ENCODE data around the gene CEP89.
"Not testable (repeated sequence)": the region's sequence is repeated elsewhere in the genome, so short reads cannot be mapped to it uniquely, and the experiment has no call there.

The CEP89 gene

DNA sequence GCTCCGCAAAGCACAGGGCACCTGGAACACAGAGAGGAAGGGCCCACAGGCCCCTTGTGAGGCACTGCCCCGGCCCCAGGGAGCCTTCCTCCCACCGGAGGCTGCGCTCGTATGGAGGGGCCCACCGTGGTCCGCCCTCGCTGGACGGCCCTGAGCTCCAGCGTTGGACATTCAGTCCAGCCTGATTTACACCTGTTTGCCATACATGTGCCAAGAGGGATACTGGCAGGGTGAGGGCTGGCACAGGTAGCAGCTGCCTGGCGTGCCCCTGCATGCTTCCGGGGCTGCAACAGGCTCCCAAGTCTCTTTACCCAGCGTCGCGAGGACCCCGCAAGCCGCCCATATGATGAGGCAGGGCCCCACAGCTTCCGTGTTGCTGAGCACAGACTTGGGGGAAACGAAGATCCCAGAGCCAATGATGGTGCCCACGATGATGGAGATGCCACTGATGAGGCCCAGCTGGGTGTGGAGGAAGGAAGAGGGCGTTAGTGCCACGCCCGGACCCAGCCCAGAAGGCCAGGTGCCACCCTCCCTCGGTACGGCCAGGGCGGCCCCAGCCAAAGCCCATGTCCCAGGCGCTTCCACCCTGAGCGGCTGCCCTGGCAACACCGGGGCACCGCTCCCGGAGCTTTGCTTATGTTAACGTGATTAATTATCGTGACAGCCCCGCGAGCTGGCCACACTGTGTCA is 107.3 kb downstream of the CEP89 start:
- in situ Hi-C loops (cut with HindIII; ENCODE audit: low pct_ligation_motif_present, low pct_unique_long_range_greater_than_20kb, low sequenced_read_pairs), result no loop called here
- no peak for DNase-seq

GRCh38 chr19:32863841-32864240 is 107.9 kb downstream of the CEP89 start:
- no peak for DNase-seq
- in situ Hi-C loops (cut with HindIII; ENCODE audit: low pct_ligation_motif_present, low pct_unique_long_range_greater_than_20kb, low sequenced_read_pairs), result no loop called here

DNA sequence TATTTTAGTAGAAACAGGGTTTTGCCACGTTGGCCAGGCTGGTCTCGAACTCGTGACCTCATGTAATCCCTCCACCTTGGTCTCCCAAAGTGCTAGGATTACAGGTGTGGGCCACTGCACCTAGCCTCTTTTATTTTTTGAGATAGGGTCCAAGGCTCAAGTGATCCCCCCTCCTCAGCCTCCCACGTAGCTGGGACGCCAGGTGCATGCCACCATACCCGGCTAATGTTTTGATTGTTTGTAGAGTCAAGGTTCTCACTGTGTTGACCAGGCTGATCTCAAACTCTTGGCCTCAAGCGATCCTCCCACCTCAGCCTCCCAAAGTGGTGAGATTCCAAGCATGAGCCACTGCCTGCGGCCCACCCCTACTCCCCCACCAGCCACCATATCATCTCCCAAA is 108.5 kb downstream of the CEP89 start:
- DNase-seq, result no peak
- in situ Hi-C loops (cut with HindIII; ENCODE audit: low pct_ligation_motif_present, low pct_unique_long_range_greater_than_20kb, low sequenced_read_pairs), result no loop called here

DNA sequence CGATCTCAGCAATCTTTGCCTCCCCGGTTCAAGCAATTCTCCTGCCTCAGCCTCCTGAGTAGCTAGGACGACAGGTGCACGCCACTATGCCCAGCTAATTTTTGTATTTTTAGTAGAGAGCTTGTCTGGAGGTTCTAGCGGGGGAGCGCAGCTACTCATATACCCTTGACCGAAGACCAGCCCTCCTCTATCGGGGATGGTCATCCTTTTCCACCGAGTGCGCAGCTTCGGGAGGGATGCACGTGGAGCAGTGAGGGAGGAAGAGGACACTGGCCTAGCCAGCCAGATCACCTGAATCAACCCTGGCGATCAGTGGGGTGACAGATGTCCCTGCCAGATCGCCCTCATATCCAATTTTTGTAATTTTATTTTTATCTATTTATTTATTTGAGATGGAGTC is 109.0 kb downstream of the CEP89 start:
- in situ Hi-C loops (cut with HindIII; ENCODE audit: low pct_ligation_motif_present, low pct_unique_long_range_greater_than_20kb, low sequenced_read_pairs), result no loop called here
- no peak for DNase-seq

- in situ Hi-C loops (cut with HindIII; ENCODE audit: low pct_ligation_motif_present, low pct_unique_long_range_greater_than_20kb, low sequenced_read_pairs), result no loop called here
- DNase-seq, result no peak
Observed at GRCh38 chr19:32862173-32862572, 109.6 kb downstream of the CEP89 start.

GRCh38 chr19:32861596-32861995 is 110.2 kb downstream of the CEP89 start:
- in situ Hi-C loops (cut with HindIII; ENCODE audit: low pct_ligation_motif_present, low pct_unique_long_range_greater_than_20kb, low sequenced_read_pairs), result no loop called here
- DNase-seq, result no peak

DNA sequence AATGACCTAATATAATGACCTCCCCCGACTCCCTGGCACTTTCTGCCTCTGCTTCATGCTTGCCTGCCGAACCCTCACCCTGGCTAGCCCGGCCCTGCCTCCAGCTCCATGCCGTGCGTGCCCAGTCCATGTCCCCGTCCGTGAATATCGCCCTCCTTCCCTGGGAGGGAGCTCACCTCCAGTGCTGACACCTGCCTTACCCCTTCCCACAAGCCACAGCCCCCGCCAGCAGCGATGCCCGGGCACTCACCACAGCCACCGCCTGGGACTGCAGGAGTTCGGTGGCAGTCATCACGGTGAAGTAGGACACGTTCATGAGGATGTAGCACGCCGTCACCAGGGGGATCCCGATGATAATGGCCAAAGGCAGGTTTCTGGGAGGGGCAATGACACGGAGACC is 112.2 kb downstream of the CEP89 start:
- in situ Hi-C loops (cut with HindIII; ENCODE audit: low pct_ligation_motif_present, low pct_unique_long_range_greater_than_20kb, low sequenced_read_pairs), result no loop called here
- no peak for DNase-seq

DNA sequence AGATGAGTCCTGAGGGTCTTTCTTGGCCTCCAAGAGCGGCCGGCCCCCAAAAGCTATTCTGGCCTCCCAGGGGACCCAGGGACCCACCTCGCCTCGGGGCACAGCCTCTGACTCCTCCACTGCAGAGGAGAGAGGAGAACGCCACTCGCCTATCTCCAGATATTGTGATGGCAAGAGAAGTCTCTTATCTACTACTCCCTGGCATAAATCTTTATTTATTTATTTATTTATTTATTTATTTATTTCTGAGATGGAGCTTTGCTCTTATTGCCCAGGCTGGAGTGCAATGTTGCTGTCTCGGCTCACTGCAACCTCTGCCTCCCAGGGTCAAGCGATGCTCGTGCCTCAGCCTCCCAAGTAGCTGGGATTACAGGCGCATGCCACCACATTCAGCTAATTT is 113.2 kb downstream of the CEP89 start:
- in situ Hi-C loops (cut with HindIII; ENCODE audit: low pct_ligation_motif_present, low pct_unique_long_range_greater_than_20kb, low sequenced_read_pairs), result no loop called here
- DNase-seq, result no peak

DNA sequence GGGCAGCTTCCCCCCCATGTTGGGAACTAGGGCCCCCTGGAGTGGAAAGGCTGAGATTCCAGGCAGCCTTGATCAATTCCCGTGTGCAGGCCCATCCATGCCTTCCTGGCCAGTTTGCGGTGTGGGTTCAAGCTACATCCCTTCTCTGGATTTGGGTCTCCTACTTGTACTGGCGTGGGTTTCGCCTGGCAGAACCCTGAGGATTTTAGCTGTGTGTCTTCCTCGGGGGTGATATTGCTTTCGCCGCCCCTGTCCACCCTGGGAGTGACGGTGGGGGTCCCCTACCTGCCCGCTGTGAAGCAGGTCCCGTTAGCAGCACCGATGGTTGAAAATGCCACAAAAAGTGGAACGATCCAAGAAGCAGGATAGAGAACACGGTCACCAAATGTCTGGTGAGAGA is 113.6 kb downstream of the CEP89 start:
- in situ Hi-C loops (cut with HindIII; ENCODE audit: low pct_ligation_motif_present, low pct_unique_long_range_greater_than_20kb, low sequenced_read_pairs), result no loop called here
- DNase-seq, result no peak

DNA sequence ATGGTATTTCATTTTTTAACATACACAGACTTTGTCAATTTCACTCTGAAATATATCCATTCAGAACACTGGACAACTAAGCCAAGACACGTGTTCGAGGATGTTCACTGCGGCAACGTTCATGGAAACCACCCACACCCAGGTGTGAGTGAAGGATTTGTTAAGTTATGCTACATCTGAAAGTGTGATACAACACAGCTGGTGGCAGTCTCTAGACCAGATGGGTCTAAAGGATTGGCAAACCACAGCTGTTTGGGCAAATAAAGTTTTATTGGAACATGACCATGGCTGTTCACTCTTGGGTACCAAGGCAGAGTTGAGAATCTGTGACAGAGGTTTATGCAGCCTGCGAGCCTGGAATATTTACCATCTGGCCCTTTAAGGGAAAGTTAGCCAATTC is 114.2 kb downstream of the CEP89 start:
- no peak for DNase-seq
- in situ Hi-C loops (cut with HindIII; ENCODE audit: low pct_ligation_motif_present, low pct_unique_long_range_greater_than_20kb, low sequenced_read_pairs), result no loop called here

GRCh38 chr19:32856818-32857217 is 114.9 kb downstream of the CEP89 start:
- in situ Hi-C loops (cut with HindIII; ENCODE audit: low pct_ligation_motif_present, low pct_unique_long_range_greater_than_20kb, low sequenced_read_pairs); DNase-seq: not testable (repeated sequence)

GRCh38 chr19:32852216-32852615 is 119.5 kb downstream of the CEP89 start:
- no peak for DNase-seq
- in situ Hi-C loops (cut with HindIII; ENCODE audit: low pct_ligation_motif_present, low pct_unique_long_range_greater_than_20kb, low sequenced_read_pairs), result no loop called here

GRCh38 chr19:32848035-32848434 is 123.7 kb downstream of the CEP89 start:
- DNase-seq; in situ Hi-C loops (cut with HindIII; ENCODE audit: low pct_ligation_motif_present, low pct_unique_long_range_greater_than_20kb, low sequenced_read_pairs): not testable (repeated sequence)

DNA sequence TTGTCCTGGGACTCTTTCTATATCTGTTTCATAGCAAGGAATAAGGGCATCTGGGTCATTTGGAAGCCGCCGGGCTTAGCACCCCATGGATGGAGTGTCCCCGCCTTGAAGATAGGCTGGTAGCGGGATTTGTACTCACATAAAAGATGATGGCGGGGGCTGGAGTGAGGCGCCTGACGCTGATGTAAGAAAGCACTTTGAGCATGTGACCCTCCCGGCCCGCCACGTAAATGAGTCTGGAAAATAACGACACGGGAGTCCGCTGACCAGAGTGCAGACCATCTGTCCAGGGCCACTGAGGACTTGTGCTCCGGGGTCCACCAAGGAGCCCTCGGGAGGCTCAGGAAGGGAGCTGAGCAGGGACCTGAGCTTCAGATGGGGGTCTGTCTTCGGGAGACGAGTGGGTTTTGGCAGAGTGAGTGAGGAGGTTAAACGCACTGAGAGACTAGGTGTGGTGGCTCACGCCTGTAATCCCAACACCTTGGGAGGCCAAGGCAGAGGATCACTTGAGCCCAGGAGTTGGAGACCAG is 128.0 kb downstream of the CEP89 start:
- in situ Hi-C loops (cut with HindIII; ENCODE audit: low pct_ligation_motif_present, low pct_unique_long_range_greater_than_20kb, low sequenced_read_pairs), result no loop called here
- DNase-seq, result no peak

GRCh38 chr19:32842061-32842460 is 129.7 kb downstream of the CEP89 start:
- in situ Hi-C loops (cut with HindIII; ENCODE audit: low pct_ligation_motif_present, low pct_unique_long_range_greater_than_20kb, low sequenced_read_pairs), result no loop called here
- DNase-seq, result no peak

DNA sequence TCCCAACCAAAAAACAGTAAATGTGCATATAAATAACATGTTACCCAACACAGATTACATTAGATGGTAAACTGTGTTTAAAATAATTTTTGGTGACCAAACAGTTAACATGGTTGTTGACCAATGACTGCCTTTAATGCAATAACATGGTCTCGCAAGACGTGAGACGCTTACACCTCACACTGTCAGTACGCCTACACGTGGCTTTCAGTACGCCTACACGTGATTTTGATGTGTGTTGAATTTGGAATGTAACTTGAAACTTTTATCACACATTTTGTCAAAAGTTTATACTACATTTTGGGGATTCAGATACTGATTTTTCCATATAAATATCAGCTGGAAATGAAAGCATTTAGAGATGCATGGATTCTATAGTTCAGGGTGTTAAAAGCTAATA is 134.2 kb downstream of the CEP89 start:
- in situ Hi-C loops (cut with HindIII; ENCODE audit: low pct_ligation_motif_present, low pct_unique_long_range_greater_than_20kb, low sequenced_read_pairs), result no loop called here
- DNase-seq, result no peak

DNA sequence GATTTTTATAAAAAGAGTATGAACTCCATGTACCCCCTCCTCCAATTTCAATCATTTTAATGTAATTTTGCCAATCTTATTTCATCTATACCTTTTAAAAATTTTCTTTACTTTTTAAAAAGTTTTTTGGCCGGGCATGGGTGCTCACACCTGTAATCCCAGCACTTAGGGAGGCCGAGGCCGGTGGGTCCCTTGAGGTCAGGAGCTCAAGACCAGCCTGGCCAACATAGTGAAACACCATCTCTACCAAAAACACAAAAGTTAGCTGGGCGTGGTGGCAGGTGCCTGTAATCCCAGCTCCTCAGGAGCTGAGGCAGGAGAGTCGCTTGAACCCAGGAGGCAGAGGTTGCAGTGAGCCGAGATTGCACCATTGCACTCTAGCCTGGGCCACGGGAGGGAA is 138.4 kb downstream of the CEP89 start:
- DNase-seq; in situ Hi-C loops (cut with HindIII; ENCODE audit: low pct_ligation_motif_present, low pct_unique_long_range_greater_than_20kb, low sequenced_read_pairs): not testable (repeated sequence)

- DNase-seq; in situ Hi-C loops (cut with HindIII; ENCODE audit: low pct_ligation_motif_present, low pct_unique_long_range_greater_than_20kb, low sequenced_read_pairs): not testable (repeated sequence)
Observed at GRCh38 chr19:32832825-32833224, 138.9 kb downstream of the CEP89 start.

DNA sequence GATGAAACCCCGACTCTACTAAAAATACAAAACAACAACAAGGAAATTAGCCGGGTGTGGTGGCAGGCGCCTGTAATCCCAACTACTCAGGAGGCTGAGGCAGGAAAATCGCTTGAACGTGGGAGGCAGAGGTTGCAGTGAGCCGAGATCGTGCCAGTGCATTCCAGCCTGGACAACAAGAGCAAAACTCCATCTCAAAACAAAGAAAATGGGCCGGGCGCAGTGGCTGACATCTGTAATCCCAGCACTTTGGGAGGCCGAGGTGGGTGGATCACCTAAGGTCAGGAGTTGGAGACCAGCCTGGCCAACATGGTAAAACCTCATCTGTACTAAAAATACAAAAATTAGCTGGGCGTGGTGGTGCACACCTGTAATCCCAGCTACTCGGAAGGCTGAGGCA is 139.7 kb downstream of the CEP89 start:
- in situ Hi-C loops (cut with HindIII; ENCODE audit: low pct_ligation_motif_present, low pct_unique_long_range_greater_than_20kb, low sequenced_read_pairs); DNase-seq: not testable (repeated sequence)

GRCh38 chr19:32831611-32832010 is 140.1 kb downstream of the CEP89 start:
- in situ Hi-C loops (cut with HindIII; ENCODE audit: low pct_ligation_motif_present, low pct_unique_long_range_greater_than_20kb, low sequenced_read_pairs), result no loop called here
- DNase-seq, result no peak

Measured in ACHN (cell line).